ENCODE measurements around the gene SLC25A21. TPM values are rescaled to one million over a fixed set of nuclear protein-coding genes. Genes with fewer than 3 reads are reported as not detected.
"Not testable (repeated sequence)": the region's sequence is repeated elsewhere in the genome, so short reads cannot be mapped to it uniquely, and the experiment has no call there.

Gene SLC25A21
- 1 to 10 TPM in 2 of 4 donors, under 1 TPM in 2; 0.67 to 2.1 (median 0.91) TPM for total RNA-seq

DNA sequence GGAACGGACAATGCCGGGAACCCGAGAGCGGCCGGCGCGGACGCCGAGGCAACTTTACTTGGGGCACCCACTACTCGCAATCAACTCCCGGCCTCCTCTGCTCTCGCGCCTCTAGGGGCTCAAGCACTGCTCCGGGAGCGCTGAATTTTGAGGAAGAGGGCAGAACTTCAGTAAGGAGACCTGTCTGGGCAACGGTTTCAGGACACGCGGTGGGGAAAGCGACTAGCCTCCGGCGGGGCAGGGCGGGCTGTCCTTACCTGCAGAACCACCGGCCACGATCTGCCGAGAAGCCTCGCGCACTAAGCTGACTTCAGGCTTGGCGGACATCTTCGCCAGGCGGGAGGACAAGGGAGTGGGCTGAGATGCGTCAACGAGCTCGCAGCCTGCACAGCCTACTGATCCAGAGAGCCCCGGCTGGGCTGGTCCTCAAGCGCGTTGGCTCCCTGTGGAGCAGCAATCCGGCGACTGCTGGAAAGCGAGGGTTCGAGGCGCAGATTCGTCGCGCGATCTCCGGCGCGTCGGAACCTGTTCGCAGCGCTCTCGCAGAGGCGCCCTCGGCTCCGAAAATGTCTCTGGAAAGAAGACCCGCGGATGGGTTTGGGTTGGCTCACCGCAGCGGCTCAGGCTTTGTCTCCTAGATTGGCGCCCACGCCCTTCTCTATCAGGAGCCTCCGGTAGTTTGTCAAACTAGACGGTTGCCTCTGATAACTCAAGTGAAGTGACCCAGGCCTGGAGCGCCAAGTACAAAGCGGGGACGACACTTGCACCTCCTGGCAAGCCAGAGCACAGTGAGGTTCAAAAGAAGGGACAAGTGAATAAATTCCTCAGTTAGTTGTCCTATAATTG, at the start of gene SLC25A21:
SLC25A21 (minus strand) TSS at position 583 of the 846 bp plus-strand sequence.
- H3K4me1 ChIP-seq = peaks cover 0 to 22% (median 0%) of the 10 kb centered on the region in 3 donors
- no peaks in the 10 kb centered on the region for H3K27me3 ChIP-seq
- intact Hi-C loops (cut with DNase I) = no loop called here
- TF ChIP-seq CTCF (IDR thresholded peaks at IDR 0.05) (peak in 1 of 6 experiments; percentile 13), POLR2A (IDR thresholded peaks at IDR 0.05) (peak in 2 of 4 donors; percentile 3 to 35)
- no peaks in the 10 kb centered on the region for H3K9me3 ChIP-seq
- no peaks in the 10 kb centered on the region for H3K36me3 ChIP-seq
- 0 to 3% methylated on average over 10 to 38 of the region's 66 CpGs for WGBS, 2 donors
- DNase-seq = no peak
- H3K4me3 ChIP-seq = peak within 1 kb of the TSS; percentile 45 to 90 (median 65)
- H3K27ac ChIP-seq = peak within 1 kb of the TSS; percentile 81 to 96 (median 90)

GRCh38 chr14:37221073-37221472, 48.7 kb upstream of the SLC25A21 start:
- peaks cover 0 to 13% (median 10%) of the 10 kb centered on the region in 3 donors for H3K9me3 ChIP-seq
- peaks cover 0 to 14% (median 0%) of the 10 kb centered on the region in 3 donors for H3K36me3 ChIP-seq
- 72 to 94% methylated on average over 3 of the region's 3 CpGs for WGBS, 2 donors
- H3K4me1 ChIP-seq = no peaks in the 10 kb centered on the region
- no peak overlapping the region for H3K27ac ChIP-seq
- TF ChIP-seq CTCF (IDR thresholded peaks at IDR 0.05) (no peak), POLR2A (IDR thresholded peaks at IDR 0.05) (no peak)
- no peak overlapping the region for H3K4me3 ChIP-seq
- H3K27me3 ChIP-seq = no peaks in the 10 kb centered on the region
- DNase-seq = no peak
- intact Hi-C loops (cut with DNase I) = no loop called here

DNA sequence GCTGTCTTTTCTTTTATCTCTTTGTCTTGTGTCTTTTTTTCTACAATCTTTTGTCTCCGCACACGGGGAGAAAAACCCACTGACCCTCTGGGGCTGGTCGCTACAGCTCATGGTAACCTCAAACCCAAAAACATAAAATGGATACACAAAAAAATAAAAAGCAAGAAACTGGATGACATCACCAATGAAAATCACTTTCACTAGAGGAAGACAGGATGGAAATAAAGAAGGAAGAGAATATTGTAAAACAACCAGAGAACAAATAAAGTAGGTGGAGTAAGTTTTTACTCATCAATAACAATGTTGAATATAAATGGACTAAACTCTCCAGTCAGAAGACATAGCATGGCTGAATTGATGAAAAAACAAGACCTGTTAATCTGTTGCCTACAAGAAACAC, 42.9 kb upstream of the SLC25A21 start:
- Histone ChIP-seq H3K36me3 (peaks cover 0 to 9% (median 0%) of the 10 kb centered on the region in 3 donors), H3K4me3 (no peak overlapping the region), H3K4me1 (peaks cover 0 to 4% (median 0%) of the 10 kb centered on the region in 3 donors), H3K27ac (no peak overlapping the region), H3K9me3 (no peaks in the 10 kb centered on the region), H3K27me3 (no peaks in the 10 kb centered on the region)
- intact Hi-C loops (cut with DNase I) = no loop called here
- WGBS, 2 donors = 83% methylated on average over 3 of the region's 3 CpGs; no CpG with 5 or more reads in 1 of the 2 donors
- no peak for DNase-seq
- TF ChIP-seq POLR2A (IDR thresholded peaks at IDR 0.05) (no peak), CTCF (IDR thresholded peaks at IDR 0.05) (no peak)

GRCh38 chr14:37213016-37213415, 40.6 kb upstream of the SLC25A21 start:
- H3K4me3 ChIP-seq = no peak overlapping the region
- intact Hi-C loops (cut with DNase I) = no loop called here
- no peak for DNase-seq
- no peak overlapping the region for H3K27ac ChIP-seq
- no peaks in the 10 kb centered on the region for H3K27me3 ChIP-seq
- peaks cover 0 to 4% (median 0%) of the 10 kb centered on the region in 3 donors for H3K4me1 ChIP-seq
- peaks cover 0 to 9% (median 0%) of the 10 kb centered on the region in 3 donors for H3K36me3 ChIP-seq
- no peaks in the 10 kb centered on the region for H3K9me3 ChIP-seq
- no peak for TF ChIP-seq CTCF (IDR thresholded peaks at IDR 0.05)
- TF ChIP-seq POLR2A (IDR thresholded peaks at IDR 0.05) = no peak

- H3K27me3 ChIP-seq = no peaks in the 10 kb centered on the region
- peaks cover 0 to 4% (median 0%) of the 10 kb centered on the region in 3 donors for H3K4me1 ChIP-seq
- intact Hi-C loops (cut with DNase I) = no loop called here
- peaks cover 0 to 14% (median 9%) of the 10 kb centered on the region in 3 donors for H3K9me3 ChIP-seq
- WGBS, 2 donors = 94 to 95% methylated on average over 5 to 6 of the region's 6 CpGs
- TF ChIP-seq CTCF (IDR thresholded peaks at IDR 0.05) (no peak), POLR2A (IDR thresholded peaks at IDR 0.05) (no peak)
- no peak for DNase-seq
- H3K36me3 ChIP-seq = peaks cover 0 to 9% (median 0%) of the 10 kb centered on the region in 3 donors
- no peak overlapping the region for H3K4me3 ChIP-seq
- H3K27ac ChIP-seq = no peak overlapping the region
Measured at GRCh38 chr14:37210448-37210847, 38.0 kb upstream of the SLC25A21 start.

DNA sequence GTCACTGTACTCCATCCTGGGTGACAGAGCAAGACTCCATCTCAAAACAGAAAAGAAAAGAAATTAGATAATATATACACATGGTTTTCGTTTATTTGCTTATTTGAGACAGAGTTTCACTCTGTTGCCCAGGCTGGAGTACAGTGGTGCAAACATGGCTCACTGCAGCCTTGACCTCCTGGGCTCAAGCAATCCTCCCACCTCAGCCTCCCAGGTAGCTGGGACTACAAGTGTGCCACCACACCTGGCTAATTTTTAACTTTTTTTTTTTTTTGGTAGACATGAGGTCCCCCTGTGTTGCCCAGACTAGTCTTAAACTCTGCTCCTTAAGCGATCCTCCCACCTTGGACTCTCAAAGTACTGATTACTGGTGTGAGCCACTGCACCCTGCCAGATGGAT, 37.2 kb upstream of the SLC25A21 start:
- intact Hi-C loops (cut with DNase I) = not testable (repeated sequence)
- WGBS, 2 donors = 78 to 83% methylated on average over 2 of the region's 2 CpGs

GRCh38 chr14:37205623-37206605, 33.5 kb upstream of the SLC25A21 start:
- 90 to 99% methylated on average over 5 to 7 of the region's 7 CpGs for WGBS, 2 donors
- H3K27me3 ChIP-seq; H3K4me3 ChIP-seq; intact Hi-C loops (cut with DNase I); DNase-seq; H3K36me3 ChIP-seq; H3K27ac ChIP-seq: not testable (repeated sequence)
- peaks cover 0 to 15% (median 9%) of the 10 kb centered on the region in 3 donors for H3K9me3 ChIP-seq
- peaks cover 0 to 17% (median 0%) of the 10 kb centered on the region in 3 donors for H3K4me1 ChIP-seq

More for the DNA sequence above, 37.2 kb upstream of the SLC25A21 start:
- H3K4me1 ChIP-seq, H3K27me3 ChIP-seq, H3K36me3 ChIP-seq, H3K4me3 ChIP-seq, H3K27ac ChIP-seq, DNase-seq: not testable (repeated sequence)
- H3K9me3 ChIP-seq = peaks cover 0 to 15% (median 9%) of the 10 kb centered on the region in 3 donors

All from esophagus squamous epithelium (tissue), 5 donors.